Adrenal gland (tissue), 12 donors: ENCODE measurements around the gene DMWD. TPM values are rescaled to one million over a fixed set of nuclear protein-coding genes. Genes with fewer than 3 reads are reported as not detected.

Source experiments
- DNase-seq, 7 donors: peaks; one replicate each; pipeline ENCODE4 v3.0.0-alpha.2; 2019 to 2020
- H3K27ac ChIP-seq, 5 donors: fragments of 200-600 bp; sonication (generic) in 4 of 5; 1 replicate in 3 of 5; 2 replicates in 2 of 5; pipeline versions ENCODE4 v1.5.1 to v1.8.0; 2016 to 2020; ENCODE audit warnings: mild to moderate bottlenecking in 1 of 5
- H3K27me3 ChIP-seq: fragments of 200-600 bp; 2 replicates; pipeline ENCODE4 v1.8.0; 2021
- H3K36me3 ChIP-seq, 2 donors: fragments of 200-600 bp; replicated peaks in 1 of 2; 1 replicate in 1 of 2; 2 replicates in 1 of 2; pipeline versions ENCODE4 v1.5.1 to v1.8.0; 2018 to 2022
- H3K4me1 ChIP-seq, 2 donors: fragments of 200-600 bp; replicated peaks in 1 of 2; 1 replicate in 1 of 2; 2 replicates in 1 of 2; pipeline versions ENCODE4 v1.5.1 to v1.8.0; 2018 to 2021
- H3K4me3 ChIP-seq, 4 donors: fragments of 200-600 bp; sonication (generic) in 3 of 4; one replicate each; pipeline ENCODE4 v1.5.1; 2016 to 2018
- H3K9me3 ChIP-seq, 3 donors: fragments of 200-600 bp; sonication (generic) in 1 of 3; replicated peaks in 1 of 3; 1 replicate in 2 of 3; 2 replicates in 1 of 3; pipeline versions ENCODE4 v1.5.1 to v1.8.0; 2016 to 2021
- CTCF ChIP-seq, 6 experiments: fragments of 450-650 bp in 4 of 6; fragments of 200-600 bp in 2 of 6; sonication (generic) in 1 of 6; IDR thresholded peaks; 1 replicate in 5 of 6; 2 replicates in 1 of 6; pipeline versions ENCODE4 v1.5.1 to v1.8.0; 2016 to 2021; ENCODE audit warnings: antibody characterized with exemption in 6 of 6, mild to moderate bottlenecking in 2 of 6, moderate library complexity in 1 of 6
- POLR2A ChIP-seq, 2 donors: fragments of 450-650 bp; IDR thresholded peaks; one replicate each; pipeline ENCODE4 v1.6.1; 2017; ENCODE audit warnings: antibody characterized with exemption in 2 of 2, mild to moderate bottlenecking in 2 of 2, moderate library complexity in 1 of 2
- WGBS, 4 donors: extraction: QIAGEN DNeasy Blood & Tissue Kit in 2 of 4; methylation state at CpG; one replicate each; pipeline versions ENCODE4 v1.1.5 to v1.1.7; 2013 to 2017; 5-methylcytosine and 5-hydroxymethylcytosine counted together
- intact Hi-C, 2 donors: fragments of 100-400 bp; cut with DNase I; formaldehyde crosslinking; loops; one replicate each; pipeline versions ENCODE4 v1.14.1 to v1.15.0; 2022 to 2023
- polyA plus RNA-seq, 3 donors: library from polyadenylated mRNA; stranded (reverse); fragments of 200-250 nt in 2 of 3; fragments of 350-450 nt in 1 of 3; fragmentation: Illumina TruSeq in 1 of 3; extraction: RNeasy Lipid Tissue Mini Kit (QIAGEN cat#74804) in 1 of 3; gene quantifications; one replicate each; pipeline ENCODE4 v1.2.3, GENCODE V29; 2013 to 2014
- total RNA-seq, 9 donors: library from RNA; depleted of rRNA in 4 of 9; stranded (reverse); fragments of >200 nt in 4 of 9; fragments of 120-200 nt in 1 of 9; fragmentation: NEBNext Ultra II Directional in 1 of 9; extraction: Animal tissue kit (Norgen Biotek cat#: 25700) in 1 of 9; gene quantifications; one replicate each; pipeline versions ENCODE4 v1.1.0 to v1.2.4, GENCODE V29; 2013 to 2023
- donor health status: healthy with polysubstance abuse.
- donor health status: Bipolar disorder and iron deficiency.
- donor health status: DM: yes; HTN: yes; CAD: no.
- donor health status: DM: no; HTN: no; CAD: no.
- donor health status: DM: no; HTN: no; CAD: no.
- donor health status: DM: yes; HTN: yes; CAD: no.

The DMWD gene
- total and polyA plus RNA-seq, 12 donors = 13.2 to 91.5 (median 34.0) TPM

- Histone ChIP-seq H3K27ac (no peak overlapping the region), H3K4me3 (no peak overlapping the region), H3K36me3 (peaks cover 0 to 92% of the 10 kb centered on the region in 2 donors), H3K9me3 (no peaks in the 10 kb centered on the region), H3K4me1 (peaks cover 8% of the 10 kb centered on the region in 2 donors), H3K27me3 (no peaks in the 10 kb centered on the region)
- DNase-seq = no peak
- intact Hi-C loops = no loop called here
- TF ChIP-seq CTCF (IDR thresholded peaks at IDR 0.05) = no peak
- TF ChIP-seq POLR2A (IDR thresholded peaks at IDR 0.05) = no peak
- WGBS, 4 donors = 92 to 94% (median 93%) methylated on average over 5 to 16 of the region's 16 CpGs
Measured at GRCh38 chr19:45828945-45829344, 36.3 kb upstream of the DMWD start.

- H3K27ac ChIP-seq = no peak overlapping the region
- peaks cover 8% of the 10 kb centered on the region in 2 donors for H3K4me1 ChIP-seq
- intact Hi-C loops = no loop called here
- WGBS, 4 donors = 81 to 90% (median 87%) methylated on average over 9 of the region's 9 CpGs
- no peak overlapping the region for H3K4me3 ChIP-seq
- TF ChIP-seq POLR2A (IDR thresholded peaks at IDR 0.05) (no peak), CTCF (IDR thresholded peaks at IDR 0.05) (no peak)
- DNase-seq = no peak
- H3K27me3 ChIP-seq = no peaks in the 10 kb centered on the region
- peaks cover 0 to 89% of the 10 kb centered on the region in 2 donors for H3K36me3 ChIP-seq
- H3K9me3 ChIP-seq = no peaks in the 10 kb centered on the region
Measured at GRCh38 chr19:45828523-45828922, 35.9 kb upstream of the DMWD start.

- Histone ChIP-seq H3K27ac (no peak overlapping the region), H3K36me3 (peaks cover 0 to 89% of the 10 kb centered on the region in 2 donors), H3K27me3 (no peaks in the 10 kb centered on the region), H3K9me3 (no peaks in the 10 kb centered on the region), H3K4me1 (peaks cover 8% of the 10 kb centered on the region in 2 donors), H3K4me3 (no peak overlapping the region)
- 85 to 93% (median 91%) methylated on average over 11 to 16 of the region's 16 CpGs for WGBS, 4 donors
- no peak for DNase-seq
- TF ChIP-seq CTCF (IDR thresholded peaks at IDR 0.05) (no peak), POLR2A (IDR thresholded peaks at IDR 0.05) (no peak)
- intact Hi-C loops = no loop called here
Measured at GRCh38 chr19:45827459-45828093, 34.9 kb upstream of the DMWD start.

GRCh38 chr19:45826934-45827333 is 34.3 kb upstream of the DMWD start:
- intact Hi-C loops = no loop called here
- 49 to 79% (median 68%) methylated on average over 9 to 11 of the region's 11 CpGs for WGBS, 4 donors
- Histone ChIP-seq H3K36me3 (peaks cover 0 to 86% of the 10 kb centered on the region in 2 donors), H3K27me3 (no peaks in the 10 kb centered on the region), H3K4me3 (no peak overlapping the region), H3K9me3 (no peaks in the 10 kb centered on the region), H3K27ac (no peak overlapping the region), H3K4me1 (peaks cover 8% of the 10 kb centered on the region in 2 donors)
- TF ChIP-seq CTCF (IDR thresholded peaks at IDR 0.05) (no peak), POLR2A (IDR thresholded peaks at IDR 0.05) (no peak)
- DNase-seq = peak in 1 of 7 donors; percentile 64
